GM19455 (cell line): Measurements from ENCODE around the gene PTPN18.
A peak's percentile ranks its signal among the peaks of the same experiment; 100 is the strongest.

Experiments used
- ATAC-seq: cut with Tn5 transposase; IDR thresholded peaks from one replicate; pipeline ENCODE4 v1.9.1; 2021; ENCODE audit not compliant: unreplicated experiment

The PTPN18 gene

DNA sequence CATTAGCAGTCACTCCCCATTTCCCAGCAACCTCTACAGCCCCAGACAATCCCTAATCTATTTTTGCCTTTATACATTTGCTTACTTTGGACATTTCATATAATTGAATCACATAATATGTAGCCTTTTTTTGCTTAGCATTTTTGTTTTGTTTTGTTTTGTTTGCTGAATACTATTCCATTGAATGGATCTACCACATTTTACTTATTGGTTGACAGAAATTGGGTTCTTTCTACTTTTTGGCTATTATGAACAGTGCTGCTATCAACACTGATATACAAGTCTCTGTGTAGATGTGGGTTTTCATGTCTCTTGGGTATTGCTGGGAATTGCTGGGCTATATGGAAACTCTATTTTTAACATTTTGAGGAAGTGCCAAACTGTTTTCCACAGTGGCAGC is 7.6 kb downstream of the PTPN18 start:
- no peak for ATAC-seq

DNA sequence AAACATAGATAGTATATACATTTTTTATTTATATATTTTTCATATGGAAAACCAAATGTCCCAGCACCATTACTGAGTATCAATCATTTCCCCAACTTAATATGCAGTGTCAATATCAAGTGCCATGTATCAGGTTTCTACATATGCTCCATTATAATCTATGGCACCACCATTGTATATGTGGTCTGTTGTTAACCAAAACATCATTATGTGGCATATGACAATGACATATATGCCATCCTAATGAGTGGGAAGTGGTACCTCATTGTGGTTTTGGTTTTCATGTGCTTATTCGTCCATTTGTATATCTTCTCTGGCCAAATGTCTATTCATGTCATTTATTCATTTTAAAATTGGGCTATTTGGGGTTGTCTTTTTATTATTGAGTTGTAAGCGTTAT is 9.2 kb downstream of the PTPN18 start:
- no peak for ATAC-seq

- ATAC-seq: no peak
Measured at GRCh38 chr2:130365963-130366362, 10.1 kb downstream of the PTPN18 start.

- no peak for ATAC-seq
Measured at GRCh38 chr2:130366720-130367119, 10.9 kb downstream of the PTPN18 start.

DNA sequence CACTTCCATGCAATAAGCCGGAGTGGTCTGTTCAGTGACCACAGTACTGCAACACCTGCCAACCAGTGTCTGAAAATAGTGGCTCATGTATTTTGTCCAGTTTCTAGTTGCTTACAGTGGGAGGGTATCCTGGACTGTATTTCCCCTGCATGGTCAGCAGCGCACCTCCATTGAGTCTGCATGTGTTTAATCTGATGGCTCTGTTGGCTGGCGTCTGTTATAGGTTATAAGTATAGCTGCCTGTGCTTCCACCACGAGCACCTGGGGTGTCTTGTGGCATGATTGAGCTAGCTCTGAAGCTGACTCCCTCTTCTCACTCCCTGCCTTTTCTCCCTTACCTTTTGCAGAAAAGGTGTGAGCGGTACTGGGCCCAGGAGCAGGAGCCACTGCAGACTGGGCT is 12.9 kb downstream of the PTPN18 start:
- no peak for ATAC-seq

DNA sequence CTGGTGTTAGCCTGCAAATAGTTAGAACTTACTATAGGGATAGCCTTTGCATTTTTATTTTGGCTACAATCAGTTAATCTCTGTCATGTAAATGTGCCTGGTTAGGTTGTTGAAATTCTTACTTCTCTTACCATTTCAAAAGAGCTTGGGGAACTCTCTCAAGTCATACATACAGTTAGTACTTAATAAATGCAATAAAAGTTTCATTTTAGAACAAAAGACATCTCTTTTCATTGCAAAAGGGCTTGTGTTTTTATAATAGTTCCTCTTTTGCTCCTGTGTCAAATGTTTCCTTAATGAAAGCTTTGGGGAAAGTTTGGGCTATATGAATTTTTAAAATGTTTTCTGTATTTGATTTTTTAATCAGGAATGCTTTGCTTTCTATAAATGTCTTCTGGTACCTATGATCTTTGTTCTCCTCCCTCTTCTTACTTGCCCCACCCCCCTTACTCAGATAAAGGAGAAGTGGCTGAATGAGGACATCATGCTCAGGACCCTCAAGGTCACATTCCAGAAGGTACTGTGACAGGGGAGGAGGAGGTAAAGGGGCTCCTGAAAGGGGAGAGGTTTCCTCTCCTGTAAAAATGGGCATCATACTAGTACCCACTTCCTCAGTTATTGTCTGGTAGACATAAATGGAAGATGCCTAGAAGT is 13.6 kb downstream of the PTPN18 start:
- no peak for ATAC-seq

GRCh38 chr2:130369965-130370341 is 14.1 kb downstream of the PTPN18 start:
- no peak for ATAC-seq

- ATAC-seq: no peak
Measured at GRCh38 chr2:130370490-130370889, 14.6 kb downstream of the PTPN18 start.

DNA sequence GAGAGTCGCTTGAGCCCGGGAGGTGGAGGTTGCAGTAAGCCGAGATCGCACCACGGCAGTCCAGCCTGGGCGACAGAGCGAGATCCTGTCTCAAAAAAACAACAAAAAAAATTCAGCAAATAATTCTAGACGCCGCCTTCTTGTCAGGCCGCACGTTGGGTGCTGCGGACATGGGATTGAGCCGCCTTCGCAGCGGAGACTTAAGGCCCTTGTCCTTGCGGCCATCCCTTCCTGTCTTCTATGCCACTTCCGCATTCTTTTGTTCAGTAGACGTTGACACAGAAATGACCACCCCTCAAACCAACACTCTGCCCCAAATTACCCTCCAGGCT is 15.8 kb downstream of the PTPN18 start:
- ATAC-seq: peak; percentile 25

DNA sequence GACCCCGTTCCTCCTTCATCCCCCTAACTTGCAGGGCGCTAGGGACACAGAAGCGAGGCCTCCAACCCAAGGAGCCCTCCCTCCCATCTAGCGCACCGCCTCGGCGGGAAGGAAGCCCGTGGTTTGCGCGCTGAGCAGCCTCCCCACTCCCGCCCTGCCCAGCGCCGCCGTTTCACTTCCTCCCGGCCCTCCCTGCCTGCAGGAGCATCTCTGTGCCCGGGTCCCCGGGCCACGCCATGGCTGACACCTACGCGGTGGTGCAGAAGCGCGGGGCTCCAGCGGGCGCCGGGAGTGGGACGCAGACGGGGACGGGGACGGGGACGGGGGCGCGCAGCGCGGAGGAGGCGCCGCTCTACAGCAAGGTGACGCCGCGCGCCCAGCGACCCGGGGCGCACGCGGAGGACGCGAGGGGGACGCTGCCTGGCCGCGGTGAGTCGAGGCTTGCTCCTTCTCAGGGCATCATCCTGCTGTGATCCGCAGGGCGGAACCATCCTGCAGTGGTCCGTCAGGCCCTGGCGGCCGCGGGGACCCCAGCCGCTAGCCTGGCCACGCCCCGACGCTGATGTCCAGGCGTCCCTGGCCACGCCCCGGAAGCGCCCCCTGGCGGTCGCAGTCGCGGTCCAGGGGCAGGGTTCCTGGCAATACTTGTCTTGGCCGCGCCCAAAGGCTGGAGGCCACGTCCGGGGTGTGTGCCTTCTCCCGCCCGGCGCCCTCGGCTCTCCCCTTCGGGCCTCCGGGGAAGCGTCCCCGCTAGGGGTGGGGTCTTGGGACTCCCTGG is 16.4 kb downstream of the PTPN18 start:
- peak; percentile 73 for ATAC-seq

DNA sequence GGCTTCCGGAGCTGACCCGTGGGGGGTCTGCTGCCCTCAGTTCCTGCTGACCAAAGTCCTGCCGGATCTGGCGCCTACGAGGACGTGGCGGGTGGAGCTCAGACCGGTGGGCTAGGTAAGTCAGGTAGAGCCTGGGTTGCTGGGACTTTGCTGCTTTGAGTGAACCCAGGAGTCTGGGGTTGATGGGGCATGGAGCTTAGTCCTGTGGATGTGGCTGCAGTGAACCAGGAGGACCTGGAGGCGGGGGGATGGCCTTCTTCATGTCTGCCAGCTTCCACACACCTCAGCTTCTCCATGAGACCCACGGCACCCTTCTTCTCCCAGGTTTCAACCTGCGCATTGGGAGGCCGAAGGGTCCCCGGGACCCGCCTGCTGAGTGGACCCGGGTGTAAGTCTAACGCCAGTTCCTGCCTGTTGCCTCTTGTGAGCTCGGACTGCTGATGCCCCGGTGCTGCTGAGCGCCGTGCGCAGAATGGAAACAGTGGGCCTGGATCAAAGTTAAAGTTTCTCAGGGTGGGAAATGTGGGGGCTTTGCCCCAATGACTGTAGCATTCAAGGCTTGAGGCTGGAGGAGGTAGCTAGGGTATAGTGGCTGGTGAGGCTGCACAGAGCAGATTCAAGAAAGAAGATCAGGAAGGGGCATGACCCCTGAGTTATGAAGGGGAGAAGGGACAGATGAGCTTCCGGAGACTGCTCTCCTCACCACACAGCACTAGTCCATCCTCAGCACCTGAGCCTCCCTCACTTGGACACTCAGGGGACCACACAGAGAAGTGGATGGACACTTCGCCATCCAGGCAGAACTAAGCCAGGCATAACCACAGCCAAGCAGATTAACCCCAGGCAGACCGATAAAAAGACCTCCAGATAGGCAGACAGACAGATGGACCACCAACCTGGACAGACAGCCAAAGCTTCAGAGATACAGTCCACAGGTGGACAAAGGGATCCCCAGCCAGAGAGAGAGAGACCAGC is 17.3 kb downstream of the PTPN18 start:
- peak; percentile 3 for ATAC-seq

- no peak for ATAC-seq
Measured at GRCh38 chr2:130373808-130374365, 18.0 kb downstream of the PTPN18 start.

GRCh38 chr2:130374587-130375290 is 18.9 kb downstream of the PTPN18 start:
- ATAC-seq: no peak

DNA sequence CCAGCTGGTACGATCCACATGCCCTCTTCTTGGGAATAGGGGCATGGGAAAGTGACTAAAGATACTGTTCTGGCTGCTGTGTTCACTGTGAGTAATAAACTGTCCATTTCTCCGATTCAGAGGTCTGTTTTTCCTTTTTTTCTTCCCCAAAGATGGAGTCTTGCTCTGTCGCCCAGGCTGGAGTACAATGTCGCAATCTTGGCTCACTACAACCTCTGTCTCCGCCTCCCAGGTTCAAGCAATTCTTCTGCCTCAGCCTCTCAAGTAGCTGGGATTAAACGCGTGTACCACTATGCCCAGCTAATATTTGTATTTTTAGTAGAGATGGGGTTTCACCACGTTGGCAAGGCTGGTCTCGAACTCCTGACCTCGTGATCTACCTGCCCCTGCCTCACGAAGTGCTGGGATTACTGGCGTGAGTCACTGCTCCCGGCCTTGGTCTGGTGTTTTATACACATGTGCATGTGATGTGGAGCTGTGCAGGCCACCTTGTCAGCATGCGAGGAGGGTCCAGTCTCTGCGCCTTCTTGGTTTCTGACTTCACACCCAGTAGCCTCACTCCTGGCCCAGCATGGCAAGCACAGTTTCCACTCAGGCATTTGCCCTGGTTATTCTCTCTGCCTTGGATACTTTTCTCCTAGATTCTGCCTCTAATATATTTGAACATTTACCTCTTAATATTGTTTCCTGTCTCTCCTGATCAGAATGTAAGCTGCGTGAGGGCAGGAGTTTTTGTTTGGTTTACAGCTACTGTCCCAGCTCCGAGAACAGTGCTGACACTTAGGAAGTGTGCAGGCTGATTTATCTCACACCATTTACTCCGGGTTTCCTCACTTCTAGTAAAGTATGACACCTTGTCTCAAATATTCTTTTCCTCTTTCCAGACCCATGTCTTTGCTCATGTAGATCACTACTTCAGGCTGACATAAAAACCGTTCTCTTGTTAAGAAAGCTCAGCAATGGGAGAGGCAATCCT is 19.7 kb downstream of the PTPN18 start:
- ATAC-seq: no peak

GRCh38 chr2:130376433-130377293 is 20.8 kb downstream of the PTPN18 start:
- peak; percentile 47 for ATAC-seq

DNA sequence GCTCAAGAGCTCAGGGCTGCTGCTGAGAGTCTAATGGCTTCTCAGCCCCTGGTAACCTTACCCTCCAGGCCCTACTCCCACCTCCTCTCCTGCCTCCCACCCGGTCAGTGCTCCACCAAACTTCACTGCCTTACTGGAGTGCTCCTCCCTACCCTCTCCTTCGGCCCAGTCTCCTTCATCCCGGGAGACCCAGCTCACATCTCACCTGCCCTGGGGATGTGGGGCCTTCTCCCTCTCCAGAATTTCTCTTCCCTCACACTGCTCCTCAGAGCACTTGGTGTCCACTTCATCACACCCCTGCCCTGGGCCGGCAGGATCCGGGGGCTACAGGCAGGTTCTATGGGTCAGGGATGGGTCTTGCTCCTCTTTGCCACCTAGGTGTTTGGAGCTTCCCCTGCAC is 21.6 kb downstream of the PTPN18 start:
- no peak for ATAC-seq

GRCh38 chr2:130378206-130378897 is 22.5 kb downstream of the PTPN18 start:
- no peak for ATAC-seq

- ATAC-seq: no peak
Measured at GRCh38 chr2:130378898-130379214, 23.0 kb downstream of the PTPN18 start.
